Mucosa of stomach (tissue), 1 donor: Measurements from ENCODE around the gene POM121.
"Not testable (repeated sequence)": the region's sequence is repeated elsewhere in the genome, so short reads cannot be mapped to it uniquely, and the experiment has no call there.

Experiments used
- H3K27me3 ChIP-seq: one replicate; pipeline ENCODE4 v1.7.0; 2013; ENCODE audit warnings: mild to moderate bottlenecking, low read length; ENCODE audit not compliant: control insufficient read depth, insufficient read depth
- H3K36me3 ChIP-seq: one replicate; pipeline ENCODE4 v1.7.0; 2013; ENCODE audit warnings: low read length; ENCODE audit not compliant: control insufficient read depth, insufficient read depth
- H3K4me1 ChIP-seq: one replicate; pipeline ENCODE4 v1.7.0; 2013; ENCODE audit warnings: mild to moderate bottlenecking, low read length; ENCODE audit not compliant: control insufficient read depth, insufficient read depth
- H3K4me3 ChIP-seq: one replicate; pipeline ENCODE4 v1.7.0; 2013; ENCODE audit warnings: low read length
- H3K9ac ChIP-seq: one replicate; pipeline ENCODE4 v1.7.0; 2013; ENCODE audit warnings: mild to moderate bottlenecking, low read length, moderate library complexity
- H3K9me3 ChIP-seq: one replicate; pipeline ENCODE4 v1.7.0; 2013; ENCODE audit warnings: mild to moderate bottlenecking, low read length, moderate library complexity; ENCODE audit not compliant: control insufficient read depth
- donor health status: Pancreatic carcinoma.

The POM121 gene

GRCh38 chr7:72975656-72976286, 50.9 kb downstream of the POM121 start:
- not testable (repeated sequence) for H3K4me1 ChIP-seq, H3K9ac ChIP-seq, H3K36me3 ChIP-seq, H3K9me3 ChIP-seq, H3K27me3 ChIP-seq, H3K4me3 ChIP-seq

GRCh38 chr7:72976434-72976833, 51.5 kb downstream of the POM121 start:
- not testable (repeated sequence) for H3K9me3 ChIP-seq, H3K4me1 ChIP-seq, H3K36me3 ChIP-seq

GRCh38 chr7:72980382-72980781, 55.5 kb downstream of the POM121 start:
- H3K9ac ChIP-seq, H3K9me3 ChIP-seq: not testable (repeated sequence)

More at GRCh38 chr7:72976434-72976833, 51.5 kb downstream of the POM121 start:
- H3K27me3 ChIP-seq, H3K4me3 ChIP-seq, H3K9ac ChIP-seq: not testable (repeated sequence)

GRCh38 chr7:72982084-72982483, 57.2 kb downstream of the POM121 start:
- H3K4me1 ChIP-seq, H3K9ac ChIP-seq, H3K4me3 ChIP-seq, H3K9me3 ChIP-seq, H3K27me3 ChIP-seq, H3K36me3 ChIP-seq: not testable (repeated sequence)

More at GRCh38 chr7:72980382-72980781, 55.5 kb downstream of the POM121 start:
- H3K4me3 ChIP-seq, H3K27me3 ChIP-seq, H3K36me3 ChIP-seq, H3K4me1 ChIP-seq: not testable (repeated sequence)

- H3K4me1 ChIP-seq, H3K36me3 ChIP-seq: not testable (repeated sequence)
These were observed 65.4 kb downstream of the POM121 start for GRCh38 chr7:72990146-72990913.

GRCh38 chr7:72995484-72995883, 70.6 kb downstream of the POM121 start:
- H3K4me1 ChIP-seq, H3K36me3 ChIP-seq, H3K9me3 ChIP-seq, H3K9ac ChIP-seq, H3K27me3 ChIP-seq, H3K4me3 ChIP-seq: not testable (repeated sequence)

More at GRCh38 chr7:72990146-72990913, 65.4 kb downstream of the POM121 start:
- not testable (repeated sequence) for H3K4me3 ChIP-seq, H3K9me3 ChIP-seq, H3K27me3 ChIP-seq, H3K9ac ChIP-seq

GRCh38 chr7:72997447-72997846, 72.6 kb downstream of the POM121 start:
- not testable (repeated sequence) for H3K9ac ChIP-seq, H3K9me3 ChIP-seq, H3K4me3 ChIP-seq, H3K36me3 ChIP-seq, H3K4me1 ChIP-seq, H3K27me3 ChIP-seq

GRCh38 chr7:72997887-72998468, 73.1 kb downstream of the POM121 start:
- H3K9me3 ChIP-seq, H3K4me1 ChIP-seq, H3K27me3 ChIP-seq, H3K36me3 ChIP-seq, H3K4me3 ChIP-seq, H3K9ac ChIP-seq: not testable (repeated sequence)
